NCI-H2029 (cell line): ENCODE data around the gene SNAPC5.
"Not testable (repeated sequence)": the region's sequence is repeated elsewhere in the genome, so short reads cannot be mapped to it uniquely, and the experiment has no call there.

Experiments
- DNase-seq: peaks from one replicate; lab custom pipeline; 2025; lab: John Stamatoyannopoulos, UW

The SNAPC5 gene

GRCh38 chr15:66497502-66498455, at the start of gene SNAPC5:
Gene SNAPC5, minus strand, starts transcription at chr15:66497762. Its CDS starts 31 bp downstream, at chr15:66497731.
- DNase-seq, result peak; percentile 80

- DNase-seq, result no peak
These were observed 47.7 kb upstream of the SNAPC5 start for GRCh38 chr15:66545255-66545654.

GRCh38 chr15:66542896-66543295, 45.3 kb upstream of the SNAPC5 start:
- DNase-seq, result no peak

- no peak for DNase-seq
These were observed 37.5 kb upstream of the SNAPC5 start for GRCh38 chr15:66535056-66535455.

GRCh38 chr15:66524838-66525237, 27.3 kb upstream of the SNAPC5 start:
- no peak for DNase-seq

GRCh38 chr15:66523926-66524325, 26.4 kb upstream of the SNAPC5 start:
- no peak for DNase-seq

GRCh38 chr15:66515901-66516322, 18.4 kb upstream of the SNAPC5 start:
- DNase-seq, result no peak

GRCh38 chr15:66514586-66514985, 17.0 kb upstream of the SNAPC5 start:
- no peak for DNase-seq

GRCh38 chr15:66508293-66508883, 10.8 kb upstream of the SNAPC5 start:
- DNase-seq, result no peak

GRCh38 chr15:66505818-66506217, 8.3 kb upstream of the SNAPC5 start:
- no peak for DNase-seq

- no peak for DNase-seq
These were observed 7.9 kb upstream of the SNAPC5 start for GRCh38 chr15:66505430-66505811.

- no peak for DNase-seq
These were observed 7.2 kb upstream of the SNAPC5 start, which contains the start of the genes RPL4 and ZWILCH for GRCh38 chr15:66504563-66505429. Gene RPL4, minus strand, starts transcription at chr15:66504855. Its CDS starts 65 bp downstream, at chr15:66504790. Gene ZWILCH, plus strand, starts transcription at chr15:66505326. Its CDS starts 13 bp downstream, at chr15:66505339.

GRCh38 chr15:66503780-66504562, 6.4 kb upstream of the SNAPC5 start:
- DNase-seq, result no peak

- DNase-seq, result not testable (repeated sequence)
These were observed 5.6 kb upstream of the SNAPC5 start for GRCh38 chr15:66503041-66503648.

GRCh38 chr15:66502491-66502890, 4.9 kb upstream of the SNAPC5 start:
- no peak for DNase-seq

- DNase-seq, result not testable (repeated sequence)
These were observed 2.8 kb upstream of the SNAPC5 start for GRCh38 chr15:66500346-66500745.

GRCh38 chr15:66498501-66499386, 1.2 kb upstream of the SNAPC5 start:
- DNase-seq, result no peak

- DNase-seq, result no peak
These were observed 536 bp downstream of the SNAPC5 start for GRCh38 chr15:66496951-66497501.

- DNase-seq, result no peak
These were observed 3.3 kb downstream of the SNAPC5 start for GRCh38 chr15:66494262-66494661.
